HG03095 (cell line): ENCODE results near the gene SND1.

ENCODE experiments used
- ATAC-seq: cut with Tn5 transposase; IDR thresholded peaks from one replicate; pipeline ENCODE4 v1.9.1; 2021; ENCODE audit warnings: moderate library complexity; ENCODE audit not compliant: unreplicated experiment

Gene SND1

DNA sequence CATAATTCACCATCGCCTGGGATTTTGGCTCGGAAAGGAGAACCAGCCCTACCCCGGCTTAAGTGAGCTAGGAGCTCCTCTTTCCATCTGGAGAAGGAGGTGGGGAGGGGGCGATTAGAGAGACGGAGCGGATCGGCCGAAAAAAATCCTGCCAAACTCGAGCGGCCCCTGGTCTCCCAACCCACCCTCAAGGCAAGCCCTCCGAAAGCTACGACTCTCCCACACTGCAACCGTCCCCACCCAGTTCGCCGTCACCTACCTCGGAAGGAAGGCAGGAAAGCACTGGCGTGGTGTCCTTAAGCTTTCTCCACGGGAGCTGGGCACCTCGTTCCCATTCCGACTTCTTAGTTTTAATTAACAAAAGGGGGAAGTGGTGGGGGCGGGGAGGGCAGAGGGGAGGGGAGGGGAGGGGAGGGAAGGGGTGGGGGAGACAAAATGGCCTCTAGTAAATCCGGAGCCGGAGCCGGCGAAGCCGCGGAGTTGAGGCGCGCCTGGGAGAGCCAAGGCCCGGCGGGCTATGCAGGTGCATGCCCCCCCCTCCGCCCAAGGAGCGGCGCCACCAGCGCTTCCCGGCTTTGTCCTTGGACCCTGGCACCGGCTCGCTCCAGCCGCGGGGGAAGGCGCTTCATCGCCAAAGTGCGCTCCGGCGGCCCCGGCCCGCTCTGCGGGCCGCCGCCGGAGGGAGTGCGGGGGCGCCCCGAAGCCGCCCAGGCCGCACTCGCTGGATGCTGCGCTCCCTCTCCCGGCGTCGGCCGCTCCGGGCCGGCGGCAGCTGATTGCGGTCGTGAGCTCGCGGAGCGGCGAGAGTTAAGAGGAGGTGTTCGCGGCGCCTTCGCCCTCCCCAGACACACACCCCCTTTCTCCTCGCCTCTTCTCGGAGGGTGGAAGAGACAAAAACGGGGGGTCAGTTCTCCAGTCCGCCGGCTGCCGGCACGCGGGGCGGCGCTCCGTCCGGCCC lies 378.9 kb downstream of the SND1 start, which contains the start of gene LRRC4:
LRRC4 (minus strand) TSS at position 784 of the 958 bp plus-strand sequence. CDS start 797 bp downstream, outside the sequence.
- peak; percentile 43 for ATAC-seq

DNA sequence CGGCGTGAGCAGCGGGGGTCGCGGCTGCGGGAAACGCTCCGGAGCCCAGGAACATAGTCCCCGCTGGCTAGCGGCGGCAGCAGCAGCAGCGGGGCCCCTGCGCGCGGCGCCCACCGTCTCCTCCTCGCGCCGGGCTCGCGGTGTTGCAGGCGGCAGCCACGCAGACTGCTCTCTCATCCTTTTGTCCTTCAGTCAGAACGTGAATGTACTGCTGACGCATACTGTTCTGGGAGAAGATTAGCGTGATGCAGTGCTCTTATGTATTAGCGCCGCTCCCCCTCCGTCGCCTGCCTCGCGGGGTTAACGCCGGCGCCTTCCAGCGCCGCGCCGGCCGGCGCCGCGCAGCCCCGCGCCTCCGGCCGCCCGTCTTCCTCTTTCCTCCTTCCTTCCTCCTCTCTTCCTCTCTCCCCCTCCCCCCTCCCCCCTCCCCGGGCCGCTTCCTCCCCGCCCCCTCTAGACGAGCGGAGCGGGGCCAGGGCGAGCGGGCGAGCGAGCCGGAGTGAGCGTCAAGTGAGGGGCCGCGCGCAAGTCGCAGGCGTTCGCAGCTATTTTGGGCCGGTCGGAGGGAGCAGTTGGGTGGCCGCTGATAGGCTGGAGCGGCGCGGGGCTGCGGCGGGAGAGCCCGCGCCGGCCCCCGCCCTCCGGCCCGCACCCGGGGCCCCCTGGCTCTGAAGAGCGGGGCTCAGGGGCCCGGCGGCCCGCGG lies 380.1 kb downstream of the SND1 start:
- peak; percentile 53 for ATAC-seq

DNA sequence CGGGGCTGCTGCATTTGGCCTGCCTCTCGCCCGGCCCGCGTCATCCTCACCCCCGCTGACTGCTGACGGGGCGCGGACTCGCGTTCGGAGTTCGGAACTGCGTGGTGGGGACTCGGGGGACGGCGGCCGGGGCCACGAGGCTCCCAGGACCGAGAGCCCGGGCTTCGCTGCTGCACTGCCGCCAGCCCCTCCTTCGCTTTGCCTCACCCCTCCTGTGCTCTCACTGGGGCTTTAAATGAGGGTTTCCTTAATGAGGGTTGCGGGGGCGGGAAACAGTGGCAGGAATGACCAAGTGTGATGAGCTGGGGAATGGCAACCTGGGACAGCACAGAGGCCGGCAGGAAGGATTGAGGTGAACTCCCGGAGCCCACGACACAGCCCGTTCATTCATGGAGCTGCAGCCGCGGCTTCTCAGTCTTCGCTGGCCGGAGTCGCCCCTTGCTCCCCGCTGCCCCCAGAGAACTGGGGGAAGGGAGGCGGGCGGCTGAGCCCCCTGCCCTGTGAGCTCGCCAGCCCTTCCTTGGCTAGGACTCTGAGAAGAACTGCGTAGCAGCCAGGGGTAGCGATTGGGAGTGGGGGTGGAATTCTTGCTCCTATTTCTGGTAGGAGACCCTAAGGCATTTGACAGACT lies 380.7 kb downstream of the SND1 start:
- ATAC-seq = no peak

DNA sequence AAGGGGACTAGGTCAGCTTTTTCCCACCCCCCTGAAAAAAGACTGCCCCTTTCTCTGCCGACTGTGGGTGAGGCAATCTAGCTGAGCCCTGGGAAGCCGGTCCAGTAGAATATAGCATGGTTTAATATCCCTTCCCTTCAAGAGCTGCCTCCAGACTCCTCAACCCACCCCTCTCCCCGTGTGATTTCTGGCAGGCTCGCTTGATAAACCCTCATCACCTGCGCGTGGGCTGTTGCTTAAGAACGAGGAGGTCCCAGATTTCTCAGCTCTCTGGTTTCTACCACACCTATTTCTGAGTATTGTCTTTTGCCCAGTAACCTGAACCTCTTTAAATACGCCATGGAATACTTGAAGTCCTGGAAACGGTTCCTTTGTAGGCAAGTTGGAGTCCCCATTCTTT lies 381.3 kb downstream of the SND1 start:
- ATAC-seq = no peak

DNA sequence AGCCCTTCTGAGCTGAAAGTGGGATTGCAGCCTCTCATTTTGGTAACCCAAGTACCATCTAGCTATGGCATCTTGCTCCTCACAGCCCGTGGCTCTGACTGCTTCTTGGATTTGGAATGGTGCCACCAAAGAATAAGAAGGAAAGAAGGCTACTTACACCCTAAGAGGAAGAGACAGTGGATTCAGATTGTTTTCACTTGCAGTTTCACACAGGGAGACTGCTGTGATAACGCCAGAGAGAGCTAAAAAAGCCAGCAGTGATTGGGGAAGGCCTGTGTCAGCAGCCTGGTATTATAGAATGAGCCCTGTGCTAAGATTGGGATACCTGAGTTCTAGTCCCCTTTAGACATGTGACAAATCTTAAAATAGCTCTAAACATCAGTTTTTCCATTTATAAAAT lies 382.8 kb downstream of the SND1 start:
- ATAC-seq = no peak

DNA sequence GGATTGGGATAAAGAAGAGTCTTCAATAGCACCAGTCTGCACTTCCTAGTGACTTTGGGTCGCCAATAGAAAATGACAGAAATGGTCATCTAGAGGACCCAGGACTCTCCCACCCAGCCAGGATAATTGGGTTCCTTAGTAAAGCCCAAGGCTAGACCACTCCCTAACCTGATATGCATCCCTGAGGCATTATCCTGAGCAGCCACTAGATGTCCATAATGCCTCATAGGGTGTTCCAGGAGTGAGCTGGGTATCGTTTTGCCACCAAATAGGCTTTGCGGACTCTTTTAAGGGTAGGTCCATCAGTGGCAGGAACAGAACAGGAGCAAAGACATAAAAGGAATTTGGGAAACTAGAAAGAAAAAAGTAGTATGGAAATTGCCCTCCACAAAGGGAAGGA lies 383.7 kb downstream of the SND1 start:
- no peak for ATAC-seq

DNA sequence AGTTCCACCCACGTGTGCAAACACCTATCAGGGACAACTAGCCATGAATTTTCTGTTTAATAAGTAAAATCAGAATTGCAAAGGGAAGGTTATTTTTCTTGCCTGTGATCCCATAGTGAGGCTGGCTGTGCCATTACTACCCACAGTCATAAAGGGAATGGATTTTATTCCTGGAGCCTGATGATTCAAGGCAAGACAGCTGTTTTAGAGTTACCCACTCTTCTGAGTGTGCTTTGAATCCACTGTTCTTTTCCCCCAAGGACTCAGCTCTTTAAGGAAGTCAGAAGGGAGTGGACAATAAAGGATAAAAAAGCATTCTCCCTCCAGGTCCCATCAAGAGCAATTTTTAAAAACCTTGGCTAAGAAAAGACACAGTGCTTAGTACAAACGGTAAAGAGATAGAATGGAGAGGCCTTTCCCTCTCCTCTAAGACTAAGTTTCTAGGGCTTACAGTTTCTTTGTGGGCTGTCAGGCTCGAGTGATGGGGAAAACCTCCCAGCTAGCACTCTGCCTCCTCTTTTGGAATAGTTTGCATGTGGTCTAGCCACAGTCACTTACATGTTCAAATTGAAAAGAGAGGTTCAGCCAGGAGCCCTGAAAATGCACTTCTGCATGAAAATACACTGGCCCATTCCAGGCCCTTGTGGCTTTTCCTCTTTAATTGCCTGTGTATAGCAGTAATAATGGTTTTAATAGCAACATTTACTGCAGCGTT lies 384.4 kb downstream of the SND1 start:
- peak; percentile 61 for ATAC-seq

DNA sequence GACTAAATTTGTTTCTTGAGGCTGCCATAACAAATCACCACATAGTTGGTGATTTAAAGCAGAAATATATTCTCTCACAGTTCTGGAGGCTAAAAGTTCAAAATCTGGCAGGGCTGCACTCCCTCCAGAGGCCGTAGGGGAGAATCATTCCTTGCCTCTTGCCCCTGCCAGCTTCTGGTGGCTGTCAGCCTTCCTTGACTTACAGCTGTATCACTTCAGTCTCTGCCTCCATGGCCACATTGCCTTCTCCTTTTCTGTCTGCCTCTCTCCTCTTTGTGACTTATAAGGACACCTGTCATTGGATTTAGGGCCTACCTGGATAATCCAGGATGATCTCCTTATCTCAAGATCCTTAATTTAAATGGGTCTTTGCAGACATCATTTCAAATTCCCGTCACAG lies 385.1 kb downstream of the SND1 start:
- ATAC-seq = no peak

DNA sequence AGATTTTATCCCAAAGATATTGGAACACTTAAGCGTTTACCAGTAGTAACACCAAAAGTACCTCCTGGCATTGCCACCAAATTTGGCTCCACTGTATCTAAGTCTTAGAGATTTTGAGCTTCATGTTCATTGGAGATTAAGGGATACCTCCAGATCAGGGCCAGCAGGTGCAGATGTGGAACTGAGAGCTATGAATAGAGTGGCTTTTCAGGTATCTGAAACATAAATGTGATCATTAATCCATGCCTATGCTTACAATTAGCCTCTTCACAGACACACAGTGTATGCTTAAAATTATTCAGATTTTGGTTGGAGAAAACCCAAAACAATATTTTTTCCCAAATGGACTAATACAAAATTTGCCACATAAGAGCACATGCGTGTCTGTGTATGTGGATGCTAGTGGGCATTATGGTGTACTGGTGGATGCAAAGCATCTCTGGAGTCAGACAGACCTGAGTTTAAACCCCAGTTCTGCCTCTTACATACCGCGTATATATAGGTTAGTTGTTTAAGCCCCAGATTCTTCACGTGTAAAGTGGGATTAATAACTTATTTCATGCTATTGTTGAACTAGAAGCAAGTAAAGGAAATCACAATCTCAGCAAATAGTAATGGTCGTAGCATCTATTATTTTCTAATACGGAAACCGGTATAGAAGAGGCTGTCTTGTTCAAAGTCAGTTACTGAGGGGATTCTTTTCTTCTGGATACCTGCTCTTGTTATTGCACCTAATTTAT lies 386.1 kb downstream of the SND1 start:
- ATAC-seq = no peak

DNA sequence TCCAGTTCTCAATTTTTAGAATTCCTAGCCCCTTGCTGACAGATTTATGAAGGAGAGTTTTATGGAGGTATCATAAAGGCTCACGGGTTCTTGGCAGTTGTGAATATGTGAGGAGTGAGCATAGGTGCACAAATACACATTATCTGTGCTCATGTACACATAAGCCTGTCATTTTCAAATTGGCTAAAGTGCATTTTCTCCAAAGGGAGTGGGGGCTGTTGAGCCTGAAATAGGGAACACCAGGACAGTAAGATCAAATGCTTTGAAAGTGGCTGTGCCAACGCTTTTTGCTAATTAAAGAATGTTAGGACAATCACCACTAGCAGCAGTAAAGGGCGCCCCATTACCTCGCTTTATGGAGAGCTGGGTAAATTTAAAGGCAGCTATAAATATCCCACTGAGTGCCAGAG lies 387.6 kb downstream of the SND1 start:
- no peak for ATAC-seq

DNA sequence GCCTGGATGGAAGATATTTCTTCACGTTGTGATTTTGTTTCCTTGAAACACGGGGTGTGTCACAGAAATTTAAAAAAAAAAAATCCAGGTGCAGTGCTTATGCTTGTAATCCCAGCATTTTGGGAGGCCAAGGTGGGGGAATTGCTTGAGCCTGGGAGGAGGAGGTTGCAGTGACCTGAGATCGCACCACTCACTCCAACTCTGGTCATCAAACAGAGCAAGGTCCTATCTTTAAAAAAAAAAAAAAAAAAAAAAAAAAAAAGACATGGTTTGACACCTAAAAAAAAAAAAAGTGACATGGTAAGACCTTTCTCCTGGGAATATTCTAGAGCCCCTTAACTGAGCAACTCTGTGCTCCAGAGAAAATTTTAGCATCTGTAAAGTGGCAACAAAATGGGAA lies 388.2 kb downstream of the SND1 start:
- ATAC-seq = no peak

DNA sequence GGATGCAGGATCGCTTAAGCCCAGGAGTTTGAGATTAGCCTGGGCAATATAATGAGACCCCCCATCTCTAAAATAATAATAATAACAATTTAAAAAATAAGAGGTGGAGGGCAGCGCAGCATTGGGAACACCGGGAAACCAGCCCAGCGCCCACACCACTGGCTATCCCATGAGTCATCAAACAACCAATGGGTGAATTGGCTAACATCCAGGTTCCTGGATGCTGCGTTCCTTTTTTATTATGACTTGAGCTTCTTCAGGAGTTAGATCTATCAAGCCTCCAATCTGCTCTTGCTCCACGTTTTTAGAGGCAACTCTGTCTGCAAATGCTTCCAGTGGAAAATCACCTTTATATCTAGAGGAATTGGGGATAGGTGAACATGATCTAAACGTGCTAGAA lies 389.2 kb downstream of the SND1 start:
- ATAC-seq = no peak

DNA sequence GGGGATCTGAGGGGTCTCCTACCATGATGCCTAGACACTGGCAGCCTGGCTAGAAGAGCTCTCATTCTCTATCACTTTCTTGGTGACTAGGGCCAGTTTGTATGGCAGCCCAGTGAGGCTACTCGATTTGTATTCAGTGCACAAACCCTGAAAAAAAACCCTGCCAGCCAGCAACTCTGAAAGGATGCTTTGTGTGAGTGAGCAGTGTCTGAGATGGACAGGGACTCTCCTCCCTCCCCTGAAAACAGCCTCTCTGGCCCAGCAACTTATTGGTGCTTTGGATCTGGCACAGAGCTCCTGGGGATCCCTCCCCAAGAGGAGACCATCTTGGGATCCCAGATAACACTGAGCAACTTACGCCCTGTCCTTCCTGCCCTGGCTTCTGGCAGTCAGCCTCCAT lies 390.0 kb downstream of the SND1 start:
- ATAC-seq = no peak

DNA sequence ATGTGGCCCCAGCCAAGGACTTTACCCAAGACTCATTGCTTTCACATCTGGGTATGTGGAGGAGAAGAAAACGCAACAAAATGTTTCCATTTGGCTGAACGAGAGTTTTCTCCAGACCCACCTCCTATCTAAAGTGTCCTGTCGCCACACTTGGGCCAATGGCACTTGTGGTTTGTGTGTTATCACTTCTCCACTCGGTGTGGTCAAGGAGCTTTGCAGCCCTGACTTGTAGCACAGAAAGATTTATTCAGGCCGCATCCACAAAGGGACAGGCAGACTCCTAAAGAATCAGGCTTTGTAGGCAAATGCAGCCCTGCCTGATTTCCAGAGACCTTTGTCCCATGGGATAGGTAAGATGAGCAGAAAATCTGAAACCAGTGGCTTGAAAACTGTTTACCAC lies 392.1 kb downstream of the SND1 start:
- ATAC-seq = no peak

DNA sequence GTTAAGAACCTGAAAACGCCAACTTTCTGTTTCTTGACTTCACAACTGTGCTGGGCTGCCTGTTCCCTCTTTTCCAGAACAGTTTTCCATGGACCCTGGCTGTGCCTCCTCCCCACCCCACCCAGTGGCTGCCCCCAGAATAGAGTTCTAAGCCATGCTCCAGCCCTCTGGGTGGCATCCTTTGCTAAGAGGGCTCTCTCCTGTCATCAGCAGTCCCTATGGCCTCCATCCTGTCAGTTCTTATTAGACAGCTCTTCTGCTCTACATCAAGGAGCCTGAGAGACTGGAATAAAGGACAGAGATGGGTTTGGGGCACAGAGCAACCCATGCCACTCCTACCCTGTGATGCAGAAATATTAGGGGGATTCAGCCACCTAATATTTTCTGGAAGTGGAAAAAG lies 393.2 kb downstream of the SND1 start:
- no peak for ATAC-seq

DNA sequence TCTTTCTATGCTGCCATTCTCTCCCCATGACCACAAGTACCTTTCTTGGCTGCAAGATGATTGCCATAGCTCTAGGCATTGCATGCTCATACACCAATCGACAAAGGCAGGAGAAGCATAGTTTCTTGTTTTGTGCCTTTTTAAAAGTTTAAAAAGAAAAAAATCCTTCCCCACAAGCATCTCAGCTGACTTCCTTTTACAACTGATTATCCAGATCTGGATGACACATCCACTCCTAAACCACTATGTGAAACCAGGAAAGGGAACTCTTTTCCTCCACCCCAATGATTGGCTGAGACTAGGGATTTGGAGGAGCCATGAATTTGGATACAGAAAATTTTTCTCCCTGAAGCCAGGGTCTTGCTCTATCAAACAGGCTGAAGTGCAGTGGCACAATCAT lies 393.8 kb downstream of the SND1 start:
- ATAC-seq = no peak

DNA sequence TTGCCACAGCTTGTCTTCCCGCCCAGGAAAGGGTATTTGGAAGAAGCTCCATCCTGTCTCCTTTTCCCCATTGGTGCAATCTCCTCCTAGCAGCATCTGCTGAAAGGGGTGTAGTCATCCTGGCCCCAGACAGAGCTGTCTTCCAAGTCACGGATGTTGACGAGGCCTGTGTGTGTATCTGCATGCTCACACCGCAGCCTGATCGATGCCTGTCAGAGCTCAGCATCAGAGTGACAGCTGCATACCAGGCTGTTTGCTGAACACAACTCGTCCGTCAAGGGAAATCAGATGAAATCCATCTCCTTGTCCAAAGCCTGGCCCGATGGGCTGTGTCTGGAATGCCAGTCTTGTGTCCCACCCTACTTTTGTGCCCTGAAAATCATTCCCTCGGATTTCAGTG lies 400.4 kb downstream of the SND1 start:
- no peak for ATAC-seq

DNA sequence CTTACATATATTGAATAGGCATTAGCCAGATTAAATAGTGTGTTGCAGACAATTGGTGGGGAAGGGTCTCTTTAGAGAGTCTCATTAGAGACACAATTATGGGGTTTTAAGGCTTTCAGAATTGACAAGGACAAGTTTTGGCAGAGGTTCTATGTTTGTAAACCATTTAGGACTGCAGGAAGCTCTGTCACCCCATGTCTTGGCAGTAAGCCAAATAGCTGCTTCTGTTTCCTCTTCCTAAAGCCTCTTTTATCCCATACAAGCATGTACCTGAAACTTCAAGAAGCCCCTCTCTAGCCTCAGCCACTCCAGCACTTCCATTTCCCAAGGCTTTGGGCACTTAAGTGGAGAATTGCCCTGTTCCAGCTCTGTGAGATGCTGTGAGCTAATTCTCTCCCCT lies 401.0 kb downstream of the SND1 start:
- ATAC-seq = no peak

DNA sequence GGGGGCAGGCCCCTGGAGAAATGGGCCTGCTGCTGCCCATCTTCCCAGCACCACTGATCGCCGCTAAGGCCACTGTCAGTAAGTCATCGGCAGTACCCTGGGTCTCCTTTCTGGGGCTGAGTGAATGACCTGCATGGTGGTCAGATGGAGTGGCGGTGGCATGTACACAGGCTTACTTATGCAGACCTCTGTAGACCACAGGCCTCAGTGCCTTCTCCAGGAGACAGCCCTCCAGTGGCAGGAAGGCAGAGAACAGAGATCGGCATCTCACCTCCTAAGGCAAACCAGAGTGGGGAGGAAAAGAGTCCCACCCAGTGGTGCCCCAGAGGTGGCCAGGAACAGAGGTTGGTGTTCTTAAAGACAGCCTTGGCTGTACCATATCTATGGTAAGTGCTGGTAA lies 402.0 kb downstream of the SND1 start:
- ATAC-seq = no peak

DNA sequence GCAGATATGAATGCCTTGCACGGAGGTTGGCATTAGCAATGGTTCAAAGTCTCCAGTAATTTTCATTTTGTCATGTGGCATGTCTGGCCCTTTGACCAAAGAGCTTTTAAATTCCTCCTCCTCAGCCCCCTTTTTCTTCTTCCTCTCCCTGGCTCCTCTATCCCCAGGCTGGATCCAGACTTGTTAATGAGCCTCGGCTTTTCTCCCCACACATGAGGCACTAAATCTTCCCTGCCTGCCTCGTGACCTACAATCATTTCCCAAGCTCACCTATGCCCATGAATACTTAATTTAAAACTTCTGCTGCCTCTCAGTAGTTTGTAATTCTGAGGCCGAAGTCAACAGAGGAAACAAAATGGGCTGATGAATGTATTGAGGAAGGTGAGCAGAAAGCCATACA lies 402.5 kb downstream of the SND1 start:
- no peak for ATAC-seq
